Measurements from ENCODE around the gene MAGOHB. TPM values are rescaled to one million over a fixed set of nuclear protein-coding genes. Genes with fewer than 3 reads are reported as not detected.
"Not testable (repeated sequence)": the region's sequence is repeated elsewhere in the genome, so short reads cannot be mapped to it uniquely, and the experiment has no call there.

MAGOHB gene
- total and polyA plus RNA-seq, 2 donors, result 38.4 to 47.3 TPM

- H3K9me3 ChIP-seq (ENCODE audit: control insufficient read depth in 2 of 2, insufficient read depth in 1 of 2, low read length in 1 of 2); H3K36me3 ChIP-seq (ENCODE audit: control insufficient read depth in 2 of 2, insufficient read depth in 2 of 2, low read length in 1 of 2); H3K27me3 ChIP-seq (ENCODE audit: control insufficient read depth in 2 of 2, insufficient read depth in 1 of 2, low read length in 1 of 2); DNase-seq (ENCODE audit: low read depth in 6 of 9, low spot score in 9 of 9); H3K4me1 ChIP-seq (ENCODE audit: control insufficient read depth in 2 of 2, insufficient read depth in 2 of 2, low read length in 2 of 2); H3K27ac ChIP-seq (ENCODE audit: low read depth in 1 of 2, low read length in 1 of 2); H3K4me3 ChIP-seq (ENCODE audit: low read length in 2 of 2): not testable (repeated sequence)
- 96% methylated on average over 3 of the region's 3 CpGs for WGBS
Observed at GRCh38 chr12:10572021-10572490, 41.4 kb downstream of the MAGOHB start.

- peaks cover 0 to 4% of the 10 kb centered on the region in 2 donors for H3K9me3 ChIP-seq (ENCODE audit: control insufficient read depth in 2 of 2, insufficient read depth in 1 of 2, low read length in 1 of 2)
- DNase-seq (ENCODE audit: low read depth in 6 of 9, low spot score in 9 of 9), result no peak
- 92% methylated on average over 11 of the region's 11 CpGs for WGBS
- H3K27ac ChIP-seq (ENCODE audit: low read depth in 1 of 2, low read length in 1 of 2), result no peak overlapping the region
- H3K27me3 ChIP-seq (ENCODE audit: control insufficient read depth in 2 of 2, insufficient read depth in 1 of 2, low read length in 1 of 2), result no peaks in the 10 kb centered on the region
- H3K36me3 ChIP-seq (ENCODE audit: control insufficient read depth in 2 of 2, insufficient read depth in 2 of 2, low read length in 1 of 2), result no peaks in the 10 kb centered on the region
- peaks cover 2 to 3% of the 10 kb centered on the region in 2 donors for H3K4me1 ChIP-seq (ENCODE audit: control insufficient read depth in 2 of 2, insufficient read depth in 2 of 2, low read length in 2 of 2)
- H3K4me3 ChIP-seq (ENCODE audit: low read length in 2 of 2), result no peak overlapping the region
Observed at GRCh38 chr12:10571141-10571540, 42.3 kb downstream of the MAGOHB start.

GRCh38 chr12:10567813-10568212 is 45.6 kb downstream of the MAGOHB start:
- Histone ChIP-seq H3K27ac (ENCODE audit: low read depth in 1 of 2, low read length in 1 of 2) (no peak overlapping the region), H3K4me3 (ENCODE audit: low read length in 2 of 2) (no peak overlapping the region), H3K4me1 (ENCODE audit: control insufficient read depth in 2 of 2, insufficient read depth in 2 of 2, low read length in 2 of 2) (peaks cover 2 to 3% of the 10 kb centered on the region in 2 donors), H3K27me3 (ENCODE audit: control insufficient read depth in 2 of 2, insufficient read depth in 1 of 2, low read length in 1 of 2) (no peaks in the 10 kb centered on the region), H3K9me3 (ENCODE audit: control insufficient read depth in 2 of 2, insufficient read depth in 1 of 2, low read length in 1 of 2) (peaks cover 0 to 7% of the 10 kb centered on the region in 2 donors), H3K36me3 (ENCODE audit: control insufficient read depth in 2 of 2, insufficient read depth in 2 of 2, low read length in 1 of 2) (no peaks in the 10 kb centered on the region)
- no peak for DNase-seq (ENCODE audit: low read depth in 6 of 9, low spot score in 9 of 9)
- WGBS, result 76% methylated on average over 3 of the region's 3 CpGs

GRCh38 chr12:10563966-10564365 is 49.4 kb downstream of the MAGOHB start:
- H3K4me3 ChIP-seq (ENCODE audit: low read length in 2 of 2), result no peak overlapping the region
- H3K27ac ChIP-seq (ENCODE audit: low read depth in 1 of 2, low read length in 1 of 2), result no peak overlapping the region
- 94% methylated on average over 3 of the region's 3 CpGs for WGBS
- no peaks in the 10 kb centered on the region for H3K27me3 ChIP-seq (ENCODE audit: control insufficient read depth in 2 of 2, insufficient read depth in 1 of 2, low read length in 1 of 2)
- no peaks in the 10 kb centered on the region for H3K36me3 ChIP-seq (ENCODE audit: control insufficient read depth in 2 of 2, insufficient read depth in 2 of 2, low read length in 1 of 2)
- peaks cover 0 to 3% of the 10 kb centered on the region in 2 donors for H3K9me3 ChIP-seq (ENCODE audit: control insufficient read depth in 2 of 2, insufficient read depth in 1 of 2, low read length in 1 of 2)
- peaks cover 6 to 8% of the 10 kb centered on the region in 2 donors for H3K4me1 ChIP-seq (ENCODE audit: control insufficient read depth in 2 of 2, insufficient read depth in 2 of 2, low read length in 2 of 2)
- DNase-seq (ENCODE audit: low read depth in 6 of 9, low spot score in 9 of 9), result no peak

- Histone ChIP-seq H3K27me3 (ENCODE audit: control insufficient read depth in 2 of 2, insufficient read depth in 1 of 2, low read length in 1 of 2) (no peaks in the 10 kb centered on the region), H3K4me1 (ENCODE audit: control insufficient read depth in 2 of 2, insufficient read depth in 2 of 2, low read length in 2 of 2) (peaks cover 14 to 15% of the 10 kb centered on the region in 2 donors), H3K4me3 (ENCODE audit: low read length in 2 of 2) (no peak overlapping the region), H3K36me3 (ENCODE audit: control insufficient read depth in 2 of 2, insufficient read depth in 2 of 2, low read length in 1 of 2) (no peaks in the 10 kb centered on the region), H3K9me3 (ENCODE audit: control insufficient read depth in 2 of 2, insufficient read depth in 1 of 2, low read length in 1 of 2) (peaks cover 0 to 3% of the 10 kb centered on the region in 2 donors), H3K27ac (ENCODE audit: low read depth in 1 of 2, low read length in 1 of 2) (no peak overlapping the region)
- WGBS, result 95% methylated on average over 1 of the region's 1 CpG
- DNase-seq (ENCODE audit: low read depth in 6 of 9, low spot score in 9 of 9), result no peak
Observed at GRCh38 chr12:10563002-10563401, 50.4 kb downstream of the MAGOHB start.

GRCh38 chr12:10562306-10562933 is 51.0 kb downstream of the MAGOHB start:
- 3% methylated on average over 1 of the region's 1 CpG for WGBS
- Histone ChIP-seq H3K27ac (ENCODE audit: low read depth in 1 of 2, low read length in 1 of 2) (no peak overlapping the region), H3K27me3 (ENCODE audit: control insufficient read depth in 2 of 2, insufficient read depth in 1 of 2, low read length in 1 of 2) (no peaks in the 10 kb centered on the region), H3K4me1 (ENCODE audit: control insufficient read depth in 2 of 2, insufficient read depth in 2 of 2, low read length in 2 of 2) (peaks cover 17 to 18% of the 10 kb centered on the region in 2 donors), H3K36me3 (ENCODE audit: control insufficient read depth in 2 of 2, insufficient read depth in 2 of 2, low read length in 1 of 2) (no peaks in the 10 kb centered on the region), H3K9me3 (ENCODE audit: control insufficient read depth in 2 of 2, insufficient read depth in 1 of 2, low read length in 1 of 2) (peaks cover 0 to 3% of the 10 kb centered on the region in 2 donors), H3K4me3 (ENCODE audit: low read length in 2 of 2) (no peak overlapping the region)
- DNase-seq (ENCODE audit: low read depth in 6 of 9, low spot score in 9 of 9), result peak in 8 of 9 donors; percentile 33 to 80 (median 56)

DNA sequence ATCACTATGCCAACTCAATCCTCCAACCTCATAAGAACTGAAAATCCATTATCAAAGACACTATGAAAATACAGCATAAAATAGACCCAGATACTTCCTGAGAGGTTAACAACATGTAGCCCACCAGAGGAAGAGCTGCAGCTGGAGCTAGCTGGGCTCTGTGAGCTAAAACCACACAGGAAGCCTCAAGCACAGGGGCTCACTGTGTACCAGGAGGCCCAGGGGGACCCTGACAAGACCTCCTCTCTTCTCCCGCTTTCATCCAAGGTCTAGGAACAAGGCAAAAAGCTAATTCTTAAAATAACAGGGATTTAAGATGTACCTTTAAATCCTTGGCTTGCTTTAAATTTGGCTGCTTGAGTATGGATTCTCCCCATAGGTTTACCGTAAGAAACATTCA is 54.2 kb downstream of the MAGOHB start:
- WGBS, result 5% methylated on average over 2 of the region's 2 CpGs
- H3K36me3 ChIP-seq (ENCODE audit: control insufficient read depth in 2 of 2, insufficient read depth in 2 of 2, low read length in 1 of 2), result no peaks in the 10 kb centered on the region
- peaks cover 28 to 33% of the 10 kb centered on the region in 2 donors for H3K4me1 ChIP-seq (ENCODE audit: control insufficient read depth in 2 of 2, insufficient read depth in 2 of 2, low read length in 2 of 2)
- DNase-seq (ENCODE audit: low read depth in 6 of 9, low spot score in 9 of 9), result peak; percentile 52 to 92 (median 76)
- H3K4me3 ChIP-seq (ENCODE audit: low read length in 2 of 2), result peak overlapping the region in 1 of 2 donors; percentile 24
- H3K27ac ChIP-seq (ENCODE audit: low read depth in 1 of 2, low read length in 1 of 2), result peak overlapping the region; percentile 76 to 82
- H3K9me3 ChIP-seq (ENCODE audit: control insufficient read depth in 2 of 2, insufficient read depth in 1 of 2, low read length in 1 of 2), result peaks cover 0 to 3% of the 10 kb centered on the region in 2 donors
- no peaks in the 10 kb centered on the region for H3K27me3 ChIP-seq (ENCODE audit: control insufficient read depth in 2 of 2, insufficient read depth in 1 of 2, low read length in 1 of 2)

GRCh38 chr12:10558789-10559188 is 54.6 kb downstream of the MAGOHB start:
- H3K9me3 ChIP-seq (ENCODE audit: control insufficient read depth in 2 of 2, insufficient read depth in 1 of 2, low read length in 1 of 2), result peaks cover 0 to 3% of the 10 kb centered on the region in 2 donors
- no peak overlapping the region for H3K4me3 ChIP-seq (ENCODE audit: low read length in 2 of 2)
- no peaks in the 10 kb centered on the region for H3K36me3 ChIP-seq (ENCODE audit: control insufficient read depth in 2 of 2, insufficient read depth in 2 of 2, low read length in 1 of 2)
- peaks cover 29 to 36% of the 10 kb centered on the region in 2 donors for H3K4me1 ChIP-seq (ENCODE audit: control insufficient read depth in 2 of 2, insufficient read depth in 2 of 2, low read length in 2 of 2)
- DNase-seq (ENCODE audit: low read depth in 6 of 9, low spot score in 9 of 9), result no peak
- no peaks in the 10 kb centered on the region for H3K27me3 ChIP-seq (ENCODE audit: control insufficient read depth in 2 of 2, insufficient read depth in 1 of 2, low read length in 1 of 2)
- WGBS, result 98% methylated on average over 3 of the region's 3 CpGs
- peak overlapping the region; percentile 6 to 76 for H3K27ac ChIP-seq (ENCODE audit: low read depth in 1 of 2, low read length in 1 of 2)

DNA sequence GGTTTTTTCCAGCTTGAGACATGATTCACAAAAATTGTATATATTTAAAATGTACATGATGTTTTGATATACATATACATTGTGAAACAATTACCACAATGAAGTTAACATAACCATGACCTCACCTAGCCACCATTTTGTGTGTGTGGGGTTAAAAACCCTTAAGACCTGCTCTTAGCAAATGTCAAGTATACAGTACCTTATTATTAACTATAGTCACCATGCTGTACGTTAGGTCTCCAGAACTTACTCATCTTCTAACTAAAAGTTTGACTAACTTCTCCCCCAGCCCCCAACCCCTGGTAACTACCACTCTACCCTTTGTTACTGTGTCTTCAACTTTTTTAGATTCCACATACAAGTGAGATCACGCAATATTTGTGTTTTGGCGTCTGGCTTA is 55.1 kb downstream of the MAGOHB start:
- no peak overlapping the region for H3K4me3 ChIP-seq (ENCODE audit: low read length in 2 of 2)
- no peak for DNase-seq (ENCODE audit: low read depth in 6 of 9, low spot score in 9 of 9)
- peaks cover 29 to 36% of the 10 kb centered on the region in 2 donors for H3K4me1 ChIP-seq (ENCODE audit: control insufficient read depth in 2 of 2, insufficient read depth in 2 of 2, low read length in 2 of 2)
- peak overlapping the region in 1 of 2 donors; percentile 76 for H3K27ac ChIP-seq (ENCODE audit: low read depth in 1 of 2, low read length in 1 of 2)
- WGBS, result 96% methylated on average over 3 of the region's 3 CpGs
- H3K27me3 ChIP-seq (ENCODE audit: control insufficient read depth in 2 of 2, insufficient read depth in 1 of 2, low read length in 1 of 2), result no peaks in the 10 kb centered on the region
- H3K36me3 ChIP-seq (ENCODE audit: control insufficient read depth in 2 of 2, insufficient read depth in 2 of 2, low read length in 1 of 2), result no peaks in the 10 kb centered on the region
- H3K9me3 ChIP-seq (ENCODE audit: control insufficient read depth in 2 of 2, insufficient read depth in 1 of 2, low read length in 1 of 2), result peaks cover 0 to 3% of the 10 kb centered on the region in 2 donors
